Measurements from ENCODE around the gene MANF. TPM values are rescaled to one million over a fixed set of nuclear protein-coding genes. Genes with fewer than 3 reads are reported as not detected.

Gene MANF
- total and polyA plus RNA-seq, 2 of the 13 experiments (the other 11 are each of a cell fraction or from before 2014, with no cell fraction given) = 55.4 to 269 TPM

DNA sequence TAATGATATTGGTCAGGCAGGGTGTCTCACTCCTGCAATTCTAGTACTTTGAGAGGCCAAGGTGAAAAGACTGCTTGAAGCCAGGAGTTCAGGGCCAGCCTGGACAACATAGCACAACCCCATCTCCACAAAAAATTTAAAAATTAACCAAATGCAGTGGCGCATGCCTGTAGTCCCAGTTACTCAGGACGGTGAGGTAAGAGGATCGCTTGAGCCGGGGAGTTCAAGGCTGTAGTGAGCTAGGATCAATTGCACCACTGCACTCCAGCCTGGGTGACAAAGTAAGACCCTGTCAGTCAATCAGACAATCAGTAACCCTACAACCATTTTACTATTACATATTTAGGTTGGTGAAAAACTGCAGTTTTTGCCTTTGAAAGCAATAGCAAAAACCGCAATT is 49.0 kb downstream of the MANF start (continued):
- TF ChIP-seq, protein P1, sequence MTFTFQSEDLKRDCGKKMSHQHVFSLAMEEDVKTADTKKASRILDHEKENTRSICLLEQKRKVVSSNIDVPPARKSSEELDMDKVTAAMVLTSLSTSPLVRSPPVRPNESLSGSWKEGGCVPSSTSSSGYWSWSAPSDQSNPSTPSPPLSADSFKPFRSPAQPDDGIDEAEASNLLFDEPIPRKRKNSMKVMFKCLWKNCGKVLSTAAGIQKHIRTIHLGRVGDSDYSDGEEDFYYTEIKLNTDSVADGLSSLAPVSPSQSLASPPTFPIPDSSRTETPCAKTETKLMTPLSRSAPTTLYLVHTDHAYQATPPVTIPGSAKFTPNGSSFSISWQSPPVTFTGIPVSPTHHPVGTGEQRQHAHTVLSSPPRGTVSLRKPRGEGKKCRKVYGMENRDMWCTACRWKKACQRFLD (CRISPR knock-in tag; IDR thresholded peaks at IDR 0.05; ENCODE audit: borderline replicate concordance) = no peak
- TF ChIP-seq, protein P2, sequence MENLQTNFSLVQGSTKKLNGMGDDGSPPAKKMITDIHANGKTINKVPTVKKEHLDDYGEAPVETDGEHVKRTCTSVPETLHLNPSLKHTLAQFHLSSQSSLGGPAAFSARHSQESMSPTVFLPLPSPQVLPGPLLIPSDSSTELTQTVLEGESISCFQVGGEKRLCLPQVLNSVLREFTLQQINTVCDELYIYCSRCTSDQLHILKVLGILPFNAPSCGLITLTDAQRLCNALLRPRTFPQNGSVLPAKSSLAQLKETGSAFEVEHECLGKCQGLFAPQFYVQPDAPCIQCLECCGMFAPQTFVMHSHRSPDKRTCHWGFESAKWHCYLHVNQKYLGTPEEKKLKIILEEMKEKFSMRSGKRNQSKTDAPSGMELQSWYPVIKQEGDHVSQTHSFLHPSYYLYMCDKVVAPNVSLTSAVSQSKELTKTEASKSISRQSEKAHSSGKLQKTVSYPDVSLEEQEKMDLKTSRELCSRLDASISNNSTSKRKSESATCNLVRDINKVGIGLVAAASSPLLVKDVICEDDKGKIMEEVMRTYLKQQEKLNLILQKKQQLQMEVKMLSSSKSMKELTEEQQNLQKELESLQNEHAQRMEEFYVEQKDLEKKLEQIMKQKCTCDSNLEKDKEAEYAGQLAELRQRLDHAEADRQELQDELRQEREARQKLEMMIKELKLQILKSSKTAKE (CRISPR knock-in tag; IDR thresholded peaks at IDR 0.05; ENCODE audit: borderline replicate concordance) = no peak
- TF ChIP-seq ZNF10 (CRISPR knock-in tag; IDR thresholded peaks at IDR 0.05; ENCODE audit: borderline replicate concordance, low read depth) = no peak
- TF ChIP-seq RFX3 (CRISPR knock-in tag; IDR thresholded peaks at IDR 0.05) = no peak
- TF ChIP-seq, protein P3, sequence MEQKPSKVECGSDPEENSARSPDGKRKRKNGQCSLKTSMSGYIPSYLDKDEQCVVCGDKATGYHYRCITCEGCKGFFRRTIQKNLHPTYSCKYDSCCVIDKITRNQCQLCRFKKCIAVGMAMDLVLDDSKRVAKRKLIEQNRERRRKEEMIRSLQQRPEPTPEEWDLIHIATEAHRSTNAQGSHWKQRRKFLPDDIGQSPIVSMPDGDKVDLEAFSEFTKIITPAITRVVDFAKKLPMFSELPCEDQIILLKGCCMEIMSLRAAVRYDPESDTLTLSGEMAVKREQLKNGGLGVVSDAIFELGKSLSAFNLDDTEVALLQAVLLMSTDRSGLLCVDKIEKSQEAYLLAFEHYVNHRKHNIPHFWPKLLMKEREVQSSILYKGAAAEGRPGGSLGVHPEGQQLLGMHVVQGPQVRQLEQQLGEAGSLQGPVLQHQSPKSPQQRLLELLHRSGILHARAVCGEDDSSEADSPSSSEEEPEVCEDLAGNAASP (CRISPR knock-in tag; IDR thresholded peaks at IDR 0.05; ENCODE audit: borderline replicate concordance) = no peak
- TF ChIP-seq, protein P4, sequence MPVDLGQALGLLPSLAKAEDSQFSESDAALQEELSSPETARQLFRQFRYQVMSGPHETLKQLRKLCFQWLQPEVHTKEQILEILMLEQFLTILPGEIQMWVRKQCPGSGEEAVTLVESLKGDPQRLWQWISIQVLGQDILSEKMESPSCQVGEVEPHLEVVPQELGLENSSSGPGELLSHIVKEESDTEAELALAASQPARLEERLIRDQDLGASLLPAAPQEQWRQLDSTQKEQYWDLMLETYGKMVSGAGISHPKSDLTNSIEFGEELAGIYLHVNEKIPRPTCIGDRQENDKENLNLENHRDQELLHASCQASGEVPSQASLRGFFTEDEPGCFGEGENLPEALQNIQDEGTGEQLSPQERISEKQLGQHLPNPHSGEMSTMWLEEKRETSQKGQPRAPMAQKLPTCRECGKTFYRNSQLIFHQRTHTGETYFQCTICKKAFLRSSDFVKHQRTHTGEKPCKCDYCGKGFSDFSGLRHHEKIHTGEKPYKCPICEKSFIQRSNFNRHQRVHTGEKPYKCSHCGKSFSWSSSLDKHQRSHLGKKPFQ (CRISPR knock-in tag; IDR thresholded peaks at IDR 0.05; ENCODE audit: insufficient replicate concordance) = no peak
- TF ChIP-seq REXO4 (CRISPR knock-in tag; IDR thresholded peaks at IDR 0.05; ENCODE audit: borderline replicate concordance) = no peak

All from HepG2 (cell line).